Neural cell (in vitro differentiated cells): ENCODE data around the gene DOK1. TPM values are rescaled to one million over a fixed set of nuclear protein-coding genes. Genes with fewer than 3 reads are reported as not detected.

ENCODE experiments used
- H2AFZ ChIP-seq: fragments of 200-600, 300-800 bp; sonication (generic), shearing (Covaris generic); 2 replicates; pipeline ENCODE4 v1.6.0; 2014; ENCODE audit warnings: low read depth, mild to moderate bottlenecking, antibody characterized with exemption, low read length, moderate library complexity
- H3F3A ChIP-seq: fragments of 200-600 bp; shearing (Covaris generic); 2 replicates; pipeline ENCODE4 v1.6.1; 2016; ENCODE audit warnings: mild to moderate bottlenecking, moderate library complexity, mixed read lengths, antibody characterized with exemption, low read length; ENCODE audit not compliant: insufficient read depth, poor library complexity, severe bottlenecking
- H3K27ac ChIP-seq: fragments of 200-600, 300-800 bp; sonication (generic), shearing (Covaris generic); 2 replicates; pipeline ENCODE4 v1.5.1; 2014; ENCODE audit warnings: mild to moderate bottlenecking, low read length, moderate library complexity
- H3K27me3 ChIP-seq: fragments of 300-800, 200-600 bp; sonication (generic), shearing (Covaris generic); 2 replicates; pipeline ENCODE4 v1.6.0; 2014; ENCODE audit warnings: mild to moderate bottlenecking, low read depth, low read length, moderate library complexity; ENCODE audit not compliant: insufficient read depth
- H3K36me3 ChIP-seq: fragments of 300-800, 200-600 bp; sonication (generic), shearing (Covaris generic); 2 replicates; pipeline ENCODE4 v1.5.1; 2014; ENCODE audit warnings: mild to moderate bottlenecking, antibody characterized with exemption, low read length, moderate library complexity; ENCODE audit not compliant: insufficient read depth
- H3K4me2 ChIP-seq: fragments of 300-800, 200-600 bp; sonication (generic), shearing (Covaris generic); 2 replicates; pipeline ENCODE4 v1.6.0; 2014; ENCODE audit warnings: mild to moderate bottlenecking, low read length
- H3K4me3 ChIP-seq: fragments of 300-800, 200-600 bp; sonication (generic), shearing (Covaris generic); 2 replicates; pipeline ENCODE4 v1.5.1; 2014; ENCODE audit warnings: mild to moderate bottlenecking, low read length, moderate library complexity
- H3K79me2 ChIP-seq: fragments of 200-600 bp; shearing (Covaris generic); replicated peaks from 2 replicates; pipeline ENCODE4 v1.6.0; 2014; ENCODE audit warnings: mild to moderate bottlenecking, low read length, moderate library complexity; ENCODE audit not compliant: insufficient read depth
- H3K9ac ChIP-seq: fragments of 300-800, 200-600 bp; sonication (generic), shearing (Covaris generic); 2 replicates; pipeline ENCODE4 v1.6.1; 2016; ENCODE audit warnings: mild to moderate bottlenecking, low read length, mixed read lengths
- H3K9me2 ChIP-seq: fragments of 200-600 bp; shearing (Covaris generic); 2 replicates; pipeline ENCODE4 v1.6.1; 2016; ENCODE audit warnings: mild to moderate bottlenecking, low read length, mixed read lengths; ENCODE audit not compliant: insufficient read depth
- H3K9me3 ChIP-seq: fragments of 200-600, 300-800 bp; sonication (generic), shearing (Covaris generic); 2 replicates; pipeline ENCODE4 v1.6.1; 2016; ENCODE audit warnings: mild to moderate bottlenecking, mixed run types, low read length, moderate library complexity, mixed read lengths
- H4K20me1 ChIP-seq: fragments of 200-600 bp; shearing (Covaris generic); 2 replicates; pipeline ENCODE4 v1.6.1; 2016; ENCODE audit warnings: mild to moderate bottlenecking, mixed run types; ENCODE audit not compliant: insufficient read depth
- EP300 ChIP-seq: fragments of 450-650 bp; conservative IDR thresholded peaks from 2 replicates; pipeline ENCODE4 v1.6.1; 2014; ENCODE audit warnings: antibody characterized with exemption, mild to moderate bottlenecking, moderate library complexity; ENCODE audit not compliant: poor library complexity, severe bottlenecking
- EZH2 ChIP-seq: fragments of 200-600, 300-800 bp; shearing (Covaris generic), sonication (generic); IDR thresholded peaks from 2 replicates; pipeline ENCODE4 v1.6.1; 2014; ENCODE audit warnings: antibody characterized with exemption, low read length, borderline replicate concordance, mild to moderate bottlenecking; ENCODE audit not compliant: insufficient read depth, poor library complexity, severe bottlenecking
- MXI1 ChIP-seq: fragments of 450-650 bp; conservative IDR thresholded peaks from 2 replicates; pipeline ENCODE4 v1.6.1; 2014; ENCODE audit warnings: antibody characterized with exemption, mild to moderate bottlenecking; ENCODE audit not compliant: poor library complexity, severe bottlenecking
- POLR2AphosphoS5 ChIP-seq: IDR thresholded peaks from 2 replicates; pipeline ENCODE4 v1.6.1; 2012
- RAD21 ChIP-seq: fragments of 450-650 bp; conservative IDR thresholded peaks from 2 replicates; pipeline ENCODE4 v1.6.1; 2014; ENCODE audit warnings: antibody characterized with exemption, mild to moderate bottlenecking, moderate library complexity
- SMC3 ChIP-seq: fragments of 450-650 bp; conservative IDR thresholded peaks from 2 replicates; pipeline ENCODE4 v1.6.1; 2014; ENCODE audit warnings: antibody characterized with exemption, mild to moderate bottlenecking, moderate library complexity; ENCODE audit not compliant: poor library complexity
- TAF1 ChIP-seq: IDR thresholded peaks from 2 replicates; pipeline ENCODE4 v1.6.1; 2012; ENCODE audit warnings: low read depth
- polyA plus RNA-seq: library from polyadenylated mRNA; depleted of rRNA; stranded (reverse); fragments of >200 nt; gene quantifications from 2 replicates; pipeline ENCODE4 v1.2.3, GENCODE V29; 2014
- TF ChIP-seq, protein P1 (sequence below): fragments of 450-650 bp; IDR thresholded peaks from 2 replicates; pipeline ENCODE4 v1.5.1; 2014; ENCODE audit warnings: antibody characterized with exemption, mild to moderate bottlenecking, moderate library complexity; ENCODE audit not compliant: poor library complexity, severe bottlenecking
- TF ChIP-seq, protein P2 (sequence below): IDR thresholded peaks from 2 replicates; pipeline ENCODE4 v1.6.1; 2012; ENCODE audit warnings: borderline replicate concordance

DOK1 gene
- polyA plus RNA-seq, 1 donor from 2014 or later = 0.79 TPM

DNA sequence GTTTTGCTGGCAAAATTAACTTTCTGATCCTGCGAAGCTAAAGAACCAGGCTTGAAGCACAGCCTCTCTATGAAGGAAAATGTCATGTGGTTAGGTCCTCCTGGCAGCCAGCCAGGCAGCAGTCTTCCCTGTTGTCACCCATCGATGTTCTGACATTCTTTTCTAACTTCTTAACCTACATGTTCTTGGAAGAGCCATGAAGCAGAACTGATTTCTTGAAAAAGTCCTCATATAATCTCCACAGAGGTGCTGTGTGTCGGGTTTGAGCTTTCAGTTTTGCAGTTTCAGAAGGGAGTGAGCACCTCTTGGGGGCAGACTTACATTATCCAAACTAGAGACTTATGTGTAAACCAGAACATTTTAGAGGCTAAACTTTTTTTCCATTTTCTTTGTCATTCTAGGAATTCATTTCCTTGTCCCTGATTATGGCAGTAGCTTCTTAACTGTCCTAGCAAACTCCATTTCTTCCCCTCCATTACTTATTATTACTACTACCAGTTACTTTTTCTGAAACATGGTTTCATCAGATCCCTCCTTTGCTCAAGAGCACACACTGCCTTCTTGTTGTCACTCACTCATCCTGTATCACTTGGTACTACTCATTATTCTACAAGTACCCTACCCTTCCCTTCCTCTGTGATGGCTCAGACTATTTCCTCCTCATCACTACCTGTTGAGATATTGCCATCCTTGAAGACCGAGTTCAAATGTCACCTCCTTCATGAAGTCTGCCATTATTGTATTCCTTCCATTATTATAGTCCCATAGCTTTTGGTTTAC is 31.1 kb downstream of the DOK1 start:
- no peaks in the 10 kb centered on the region for H3K27me3 ChIP-seq
- H3K36me3 ChIP-seq = no peaks in the 10 kb centered on the region
- no peak overlapping the region for H3K4me2 ChIP-seq
- no peaks in the 10 kb centered on the region for H4K20me1 ChIP-seq
- H3K9ac ChIP-seq = no peak overlapping the region
- no peaks in the 10 kb centered on the region for H3K79me2 ChIP-seq
- no peak overlapping the region for H3K27ac ChIP-seq
- H2AFZ ChIP-seq = no peak overlapping the region
- TF ChIP-seq POLR2AphosphoS5 (no peak), SMC3 (no peak), RAD21 (no peak), TAF1 (no peak), EP300 (no peak), EZH2 (no peak), MXI1 (no peak)
- TF ChIP-seq, protein P1, sequence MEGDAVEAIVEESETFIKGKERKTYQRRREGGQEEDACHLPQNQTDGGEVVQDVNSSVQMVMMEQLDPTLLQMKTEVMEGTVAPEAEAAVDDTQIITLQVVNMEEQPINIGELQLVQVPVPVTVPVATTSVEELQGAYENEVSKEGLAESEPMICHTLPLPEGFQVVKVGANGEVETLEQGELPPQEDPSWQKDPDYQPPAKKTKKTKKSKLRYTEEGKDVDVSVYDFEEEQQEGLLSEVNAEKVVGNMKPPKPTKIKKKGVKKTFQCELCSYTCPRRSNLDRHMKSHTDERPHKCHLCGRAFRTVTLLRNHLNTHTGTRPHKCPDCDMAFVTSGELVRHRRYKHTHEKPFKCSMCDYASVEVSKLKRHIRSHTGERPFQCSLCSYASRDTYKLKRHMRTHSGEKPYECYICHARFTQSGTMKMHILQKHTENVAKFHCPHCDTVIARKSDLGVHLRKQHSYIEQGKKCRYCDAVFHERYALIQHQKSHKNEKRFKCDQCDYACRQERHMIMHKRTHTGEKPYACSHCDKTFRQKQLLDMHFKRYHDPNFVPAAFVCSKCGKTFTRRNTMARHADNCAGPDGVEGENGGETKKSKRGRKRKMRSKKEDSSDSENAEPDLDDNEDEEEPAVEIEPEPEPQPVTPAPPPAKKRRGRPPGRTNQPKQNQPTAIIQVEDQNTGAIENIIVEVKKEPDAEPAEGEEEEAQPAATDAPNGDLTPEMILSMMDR = no peak
- TF ChIP-seq, protein P2, sequence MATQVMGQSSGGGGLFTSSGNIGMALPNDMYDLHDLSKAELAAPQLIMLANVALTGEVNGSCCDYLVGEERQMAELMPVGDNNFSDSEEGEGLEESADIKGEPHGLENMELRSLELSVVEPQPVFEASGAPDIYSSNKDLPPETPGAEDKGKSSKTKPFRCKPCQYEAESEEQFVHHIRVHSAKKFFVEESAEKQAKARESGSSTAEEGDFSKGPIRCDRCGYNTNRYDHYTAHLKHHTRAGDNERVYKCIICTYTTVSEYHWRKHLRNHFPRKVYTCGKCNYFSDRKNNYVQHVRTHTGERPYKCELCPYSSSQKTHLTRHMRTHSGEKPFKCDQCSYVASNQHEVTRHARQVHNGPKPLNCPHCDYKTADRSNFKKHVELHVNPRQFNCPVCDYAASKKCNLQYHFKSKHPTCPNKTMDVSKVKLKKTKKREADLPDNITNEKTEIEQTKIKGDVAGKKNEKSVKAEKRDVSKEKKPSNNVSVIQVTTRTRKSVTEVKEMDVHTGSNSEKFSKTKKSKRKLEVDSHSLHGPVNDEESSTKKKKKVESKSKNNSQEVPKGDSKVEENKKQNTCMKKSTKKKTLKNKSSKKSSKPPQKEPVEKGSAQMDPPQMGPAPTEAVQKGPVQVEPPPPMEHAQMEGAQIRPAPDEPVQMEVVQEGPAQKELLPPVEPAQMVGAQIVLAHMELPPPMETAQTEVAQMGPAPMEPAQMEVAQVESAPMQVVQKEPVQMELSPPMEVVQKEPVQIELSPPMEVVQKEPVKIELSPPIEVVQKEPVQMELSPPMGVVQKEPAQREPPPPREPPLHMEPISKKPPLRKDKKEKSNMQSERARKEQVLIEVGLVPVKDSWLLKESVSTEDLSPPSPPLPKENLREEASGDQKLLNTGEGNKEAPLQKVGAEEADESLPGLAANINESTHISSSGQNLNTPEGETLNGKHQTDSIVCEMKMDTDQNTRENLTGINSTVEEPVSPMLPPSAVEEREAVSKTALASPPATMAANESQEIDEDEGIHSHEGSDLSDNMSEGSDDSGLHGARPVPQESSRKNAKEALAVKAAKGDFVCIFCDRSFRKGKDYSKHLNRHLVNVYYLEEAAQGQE = no peak
- no peak overlapping the region for H3K4me3 ChIP-seq
- H3K9me3 ChIP-seq = no peaks in the 10 kb centered on the region
- no peaks in the 10 kb centered on the region for H3F3A ChIP-seq
- H3K9me2 ChIP-seq = no peaks in the 10 kb centered on the region

DNA sequence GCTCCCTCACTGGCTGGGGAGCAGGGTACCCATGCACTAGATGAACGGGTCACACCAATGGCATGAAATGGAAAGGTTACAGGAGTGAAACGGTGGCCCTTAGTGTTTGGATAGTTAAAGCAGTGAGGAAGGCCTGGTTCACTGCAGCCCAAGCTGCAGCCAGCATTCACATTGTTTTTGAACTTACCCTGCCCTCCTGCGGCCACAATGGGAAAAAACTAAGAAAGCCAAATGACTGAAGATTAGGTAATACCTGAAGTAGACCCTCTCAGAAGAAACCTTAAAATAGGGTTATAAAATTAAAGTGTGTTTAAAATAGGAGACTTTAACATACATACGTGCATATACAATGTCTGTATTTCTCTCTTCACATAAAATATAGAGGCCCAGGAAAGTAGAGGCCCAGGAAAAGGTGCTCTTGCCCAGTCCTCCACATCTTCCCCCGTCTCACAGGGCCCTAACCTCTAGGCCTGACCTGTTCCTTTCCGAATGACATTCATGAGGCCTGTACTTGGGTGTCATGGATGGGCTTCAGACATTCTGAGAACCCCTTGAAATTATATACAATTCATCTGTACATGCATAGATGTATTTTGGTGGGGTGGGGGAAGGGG is 33.3 kb downstream of the DOK1 start:
- no peaks in the 10 kb centered on the region for H3K36me3 ChIP-seq
- peak overlapping the region; percentile 7 for H2AFZ ChIP-seq
- no peak for TF ChIP-seq TAF1
- TF ChIP-seq SMC3 = peak; percentile 86
- no peak for TF ChIP-seq MXI1
- TF ChIP-seq RAD21 = peak; percentile 92
- TF ChIP-seq, protein P1 = peak; percentile 88
- no peak for TF ChIP-seq EP300
- no peaks in the 10 kb centered on the region for H3F3A ChIP-seq
- no peaks in the 10 kb centered on the region for H4K20me1 ChIP-seq
- H3K9me2 ChIP-seq = no peaks in the 10 kb centered on the region
- H3K9me3 ChIP-seq = no peaks in the 10 kb centered on the region
- no peak overlapping the region for H3K9ac ChIP-seq
- H3K27me3 ChIP-seq = no peaks in the 10 kb centered on the region
- H3K79me2 ChIP-seq = no peaks in the 10 kb centered on the region
- H3K27ac ChIP-seq = no peak overlapping the region
- H3K4me2 ChIP-seq = no peak overlapping the region
- no peak overlapping the region for H3K4me3 ChIP-seq
